ENCODE results near the gene SLC1A2. TPM values are rescaled to one million over a fixed set of nuclear protein-coding genes. Genes with fewer than 3 reads are reported as not detected.

The SLC1A2 gene
- total RNA-seq, 2 donors from 2014 or later: 0.12 TPM; not detected in 1

GRCh38 chr11:35304900-35305460 is 114.4 kb downstream of the SLC1A2 start:
- ATAC-seq (no peak), DNase-seq (no peak)
- H3K27ac Mint-ChIP-seq: peak overlapping the region; percentile 83
- peak overlapping the region; percentile 80 for H3K4me3 Mint-ChIP-seq
- peaks cover 3% of the 10 kb centered on the region for H3K36me3 Mint-ChIP-seq (ENCODE audit: low read depth)
- peaks cover 26% of the 10 kb centered on the region for H3K4me1 Mint-ChIP-seq
- no peaks in the 10 kb centered on the region for H3K27me3 Mint-ChIP-seq
- no peaks in the 10 kb centered on the region for H3K9me3 ChIP-seq (ENCODE audit: control insufficient read depth, low read length, poor library complexity, severe bottlenecking)

GRCh38 chr11:35304386-35304775 is 115.0 kb downstream of the SLC1A2 start:
- H3K9me3 ChIP-seq (ENCODE audit: control insufficient read depth, low read length, poor library complexity, severe bottlenecking): no peaks in the 10 kb centered on the region
- no peak for DNase-seq
- H3K4me3 Mint-ChIP-seq: no peak overlapping the region

DNA sequence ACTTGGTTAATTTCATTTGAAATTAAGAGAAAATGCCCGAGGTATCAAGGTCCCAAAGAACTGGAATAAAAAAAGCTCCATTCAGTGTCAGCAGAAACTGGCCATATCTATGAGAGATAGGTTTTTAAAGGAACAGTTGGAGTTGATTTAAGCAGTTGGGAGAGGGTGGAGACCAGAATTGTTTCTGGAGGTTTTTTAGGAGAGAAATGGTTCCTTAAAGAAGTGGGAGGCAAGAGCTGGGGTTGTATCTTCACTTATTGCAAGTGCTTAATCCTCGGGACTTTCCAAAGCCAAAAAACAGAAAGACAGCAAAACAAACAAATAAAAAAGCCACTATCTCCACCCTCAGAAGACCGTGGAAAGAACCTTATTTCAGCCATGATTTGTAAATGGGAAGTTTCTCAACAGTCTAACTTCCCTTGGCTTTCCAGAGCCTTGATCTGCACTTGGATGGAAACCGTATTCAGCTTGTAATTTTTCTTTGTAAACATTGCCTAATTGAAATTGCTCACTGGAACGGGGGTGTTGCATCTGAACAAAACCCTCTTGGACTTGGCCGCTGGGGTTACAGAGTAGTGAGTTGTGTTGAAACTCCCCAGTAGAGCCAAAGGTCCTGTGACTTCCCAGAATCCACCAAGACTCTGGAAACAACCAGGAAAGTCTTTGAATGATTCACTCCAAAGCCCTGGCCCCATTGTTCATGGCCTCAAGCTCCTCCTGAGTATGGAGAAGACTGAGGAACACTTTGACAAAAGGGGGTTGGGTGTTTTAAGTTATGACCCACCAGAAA is 115.6 kb downstream of the SLC1A2 start:
- Mint-ChIP-seq H3K27me3 (no peaks in the 10 kb centered on the region), H3K27ac (peak overlapping the region; percentile 83), H3K4me1 (peaks cover 21% of the 10 kb centered on the region), H3K36me3 (ENCODE audit: low read depth) (peaks cover under 1% of the 10 kb centered on the region), H3K4me3 (no peak overlapping the region)
- peak; percentile 23 for ATAC-seq
- no peaks in the 10 kb centered on the region for H3K9me3 ChIP-seq (ENCODE audit: control insufficient read depth, low read length, poor library complexity, severe bottlenecking)
- DNase-seq: no peak

More at GRCh38 chr11:35304386-35304775, 115.0 kb downstream of the SLC1A2 start:
- Mint-ChIP-seq H3K4me1 (peaks cover 24% of the 10 kb centered on the region), H3K36me3 (ENCODE audit: low read depth) (peaks cover 3% of the 10 kb centered on the region), H3K27ac (peak overlapping the region; percentile 83), H3K27me3 (no peaks in the 10 kb centered on the region)
- ATAC-seq: peak; percentile 62

DNA sequence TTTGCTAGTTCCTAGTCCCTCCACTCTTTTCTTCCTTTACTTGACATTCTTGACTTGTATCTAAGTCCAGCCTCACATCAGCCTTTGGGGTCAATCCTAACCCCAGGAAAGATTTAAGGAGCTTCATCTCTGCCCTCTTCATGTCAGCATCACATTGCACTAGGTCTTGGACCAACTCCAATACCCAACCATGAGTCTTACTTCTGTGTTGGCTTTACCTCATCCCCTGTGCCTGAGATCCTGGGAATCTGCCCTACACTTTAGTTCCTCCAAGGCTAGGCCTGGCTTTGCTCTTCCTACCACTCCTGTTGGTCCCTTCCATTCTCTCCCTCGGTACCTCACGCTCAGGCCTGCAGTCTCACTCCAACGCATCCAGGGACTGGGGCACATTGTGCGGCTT is 117.0 kb downstream of the SLC1A2 start:
- Mint-ChIP-seq H3K27ac (no peak overlapping the region), H3K4me1 (peaks cover 21% of the 10 kb centered on the region), H3K27me3 (peaks cover 2% of the 10 kb centered on the region), H3K36me3 (ENCODE audit: low read depth) (peaks cover under 1% of the 10 kb centered on the region), H3K4me3 (no peak overlapping the region)
- H3K9me3 ChIP-seq (ENCODE audit: control insufficient read depth, low read length, poor library complexity, severe bottlenecking): no peaks in the 10 kb centered on the region
- DNase-seq (no peak), ATAC-seq (no peak)

GRCh38 chr11:35298369-35298768 is 121.0 kb downstream of the SLC1A2 start:
- ATAC-seq (no peak), DNase-seq (no peak)
- no peaks in the 10 kb centered on the region for H3K9me3 ChIP-seq (ENCODE audit: control insufficient read depth, low read length, poor library complexity, severe bottlenecking)
- Mint-ChIP-seq H3K4me1 (no peaks in the 10 kb centered on the region), H3K4me3 (no peak overlapping the region), H3K27me3 (peaks cover 14% of the 10 kb centered on the region), H3K36me3 (ENCODE audit: low read depth) (peaks cover 3% of the 10 kb centered on the region), H3K27ac (no peak overlapping the region)

DNA sequence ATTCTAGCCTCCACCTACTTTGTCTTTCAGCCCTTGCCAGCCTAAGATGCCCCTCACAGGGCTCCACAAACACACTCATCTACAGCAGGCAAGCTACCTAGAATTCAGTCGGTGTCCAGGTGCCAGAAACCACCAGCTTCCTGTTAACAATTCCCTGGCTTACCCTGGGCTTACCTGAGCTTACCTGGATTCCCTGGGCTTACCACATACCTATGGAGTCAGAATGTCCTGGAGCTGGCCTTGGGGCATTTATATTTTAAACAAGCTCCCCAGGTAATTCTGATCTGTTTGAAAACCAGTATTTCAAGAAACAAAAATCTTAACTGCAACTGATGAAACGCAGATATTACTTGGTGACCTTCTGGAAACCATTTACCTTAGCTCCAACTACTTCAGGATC is 123.6 kb downstream of the SLC1A2 start:
- Mint-ChIP-seq H3K4me1 (peaks cover 11% of the 10 kb centered on the region), H3K36me3 (ENCODE audit: low read depth) (peaks cover 6% of the 10 kb centered on the region), H3K27ac (no peak overlapping the region), H3K4me3 (no peak overlapping the region), H3K27me3 (peaks cover 18% of the 10 kb centered on the region)
- H3K9me3 ChIP-seq (ENCODE audit: control insufficient read depth, low read length, poor library complexity, severe bottlenecking): no peaks in the 10 kb centered on the region
- no peak for DNase-seq
- ATAC-seq: no peak

GRCh38 chr11:35293699-35294098 is 125.7 kb downstream of the SLC1A2 start:
- Mint-ChIP-seq H3K27me3 (peaks cover 18% of the 10 kb centered on the region), H3K4me3 (no peak overlapping the region), H3K4me1 (peaks cover 11% of the 10 kb centered on the region)

GRCh38 chr11:35293035-35293434 is 126.3 kb downstream of the SLC1A2 start:
- no peaks in the 10 kb centered on the region for H3K9me3 ChIP-seq (ENCODE audit: control insufficient read depth, low read length, poor library complexity, severe bottlenecking)
- no peak for DNase-seq
- peak overlapping the region; percentile 82 for H3K27ac Mint-ChIP-seq
- H3K4me1 Mint-ChIP-seq: peaks cover 11% of the 10 kb centered on the region
- H3K4me3 Mint-ChIP-seq: no peak overlapping the region
- peaks cover 18% of the 10 kb centered on the region for H3K27me3 Mint-ChIP-seq
- no peak for ATAC-seq
- H3K36me3 Mint-ChIP-seq (ENCODE audit: low read depth): peaks cover 6% of the 10 kb centered on the region

More at GRCh38 chr11:35293699-35294098, 125.7 kb downstream of the SLC1A2 start:
- no peaks in the 10 kb centered on the region for H3K9me3 ChIP-seq (ENCODE audit: control insufficient read depth, low read length, poor library complexity, severe bottlenecking)
- DNase-seq (no peak), ATAC-seq (no peak)
- H3K27ac Mint-ChIP-seq: no peak overlapping the region
- H3K36me3 Mint-ChIP-seq (ENCODE audit: low read depth): peaks cover 6% of the 10 kb centered on the region

GRCh38 chr11:35292279-35292678 is 127.1 kb downstream of the SLC1A2 start:
- DNase-seq: no peak
- peak overlapping the region; percentile 82 for H3K27ac Mint-ChIP-seq
- ATAC-seq: peak; percentile 44

GRCh38 chr11:35290876-35291275 is 128.5 kb downstream of the SLC1A2 start:
- no peaks in the 10 kb centered on the region for H3K9me3 ChIP-seq (ENCODE audit: control insufficient read depth, low read length, poor library complexity, severe bottlenecking)
- H3K4me1 Mint-ChIP-seq: peaks cover 11% of the 10 kb centered on the region
- peaks cover 3% of the 10 kb centered on the region for H3K36me3 Mint-ChIP-seq (ENCODE audit: low read depth)
- ATAC-seq (no peak), DNase-seq (no peak)
- H3K4me3 Mint-ChIP-seq: no peak overlapping the region
- no peak overlapping the region for H3K27ac Mint-ChIP-seq
- H3K27me3 Mint-ChIP-seq: peaks cover 4% of the 10 kb centered on the region

More at GRCh38 chr11:35292279-35292678, 127.1 kb downstream of the SLC1A2 start:
- Mint-ChIP-seq H3K36me3 (ENCODE audit: low read depth) (peaks cover 4% of the 10 kb centered on the region), H3K27me3 (peaks cover 15% of the 10 kb centered on the region), H3K4me3 (no peak overlapping the region), H3K4me1 (peaks cover 11% of the 10 kb centered on the region)
- H3K9me3 ChIP-seq (ENCODE audit: control insufficient read depth, low read length, poor library complexity, severe bottlenecking): no peaks in the 10 kb centered on the region

- H3K4me3 Mint-ChIP-seq: no peak overlapping the region
- H3K27ac Mint-ChIP-seq: no peak overlapping the region
- H3K9me3 ChIP-seq (ENCODE audit: control insufficient read depth, low read length, poor library complexity, severe bottlenecking): no peaks in the 10 kb centered on the region
- H3K36me3 Mint-ChIP-seq (ENCODE audit: low read depth): peaks cover 3% of the 10 kb centered on the region
- no peak for DNase-seq
- no peak for ATAC-seq
- peaks cover 4% of the 10 kb centered on the region for H3K27me3 Mint-ChIP-seq
- peaks cover 11% of the 10 kb centered on the region for H3K4me1 Mint-ChIP-seq
These were observed 129.5 kb downstream of the SLC1A2 start for GRCh38 chr11:35289821-35290220.

GRCh38 chr11:35288817-35289541 is 130.4 kb downstream of the SLC1A2 start:
- Mint-ChIP-seq H3K27ac (no peak overlapping the region), H3K36me3 (ENCODE audit: low read depth) (peaks cover 3% of the 10 kb centered on the region), H3K4me3 (no peak overlapping the region), H3K4me1 (peaks cover 11% of the 10 kb centered on the region), H3K27me3 (peaks cover 4% of the 10 kb centered on the region)
- H3K9me3 ChIP-seq (ENCODE audit: control insufficient read depth, low read length, poor library complexity, severe bottlenecking): no peaks in the 10 kb centered on the region
- ATAC-seq: no peak
- no peak for DNase-seq

DNA sequence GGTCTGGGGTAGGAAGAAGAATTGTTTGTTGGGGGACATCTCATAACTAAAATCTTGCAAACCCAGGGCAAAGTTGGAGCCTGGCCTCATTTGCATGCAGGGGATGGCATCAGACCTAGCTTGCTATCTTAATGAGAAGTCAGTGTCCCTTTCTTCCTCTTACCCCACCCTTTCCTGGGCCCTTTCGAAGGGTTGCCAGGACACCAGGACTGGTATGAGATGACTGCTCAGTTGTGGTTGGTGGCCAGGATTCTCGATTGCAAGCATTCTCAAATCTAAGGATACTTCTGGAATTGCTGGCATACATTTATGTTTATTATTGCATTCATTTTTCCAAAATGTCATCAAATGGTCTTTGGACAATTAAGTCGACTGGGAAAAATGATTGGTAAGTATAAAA is 131.0 kb downstream of the SLC1A2 start:
- DNase-seq (no peak), ATAC-seq (no peak)
- H3K9me3 ChIP-seq (ENCODE audit: control insufficient read depth, low read length, poor library complexity, severe bottlenecking): no peaks in the 10 kb centered on the region
- no peak overlapping the region for H3K27ac Mint-ChIP-seq
- no peak overlapping the region for H3K4me3 Mint-ChIP-seq
- peaks cover 11% of the 10 kb centered on the region for H3K4me1 Mint-ChIP-seq
- peaks cover 4% of the 10 kb centered on the region for H3K27me3 Mint-ChIP-seq
- H3K36me3 Mint-ChIP-seq (ENCODE audit: low read depth): peaks cover 3% of the 10 kb centered on the region

Data from T-helper 17 cell (primary cell).